B cell (primary cell): ENCODE measurements around the gene JAG1. TPM values are rescaled to one million over a fixed set of nuclear protein-coding genes. Genes with fewer than 3 reads are reported as not detected.

ENCODE experiments used
- ATAC-seq: fragments of 200-7000 bp; cut with Tn5 transposase; one replicate; pipeline ENCODE4 v1.10.0; 2021; ENCODE audit warnings: low read depth, mild to moderate bottlenecking, moderate number of reproducible peaks, moderate library complexity
- CTCF ChIA-PET: fragments of 350-600 bp; sonication (Branson Sonifier 250); formaldehyde crosslinking; loops from one replicate; lab custom pipeline; 2021; ENCODE audit warnings: antibody characterized with exemption, inconsistent platforms; lab: Charles Lee
- POLR2A ChIA-PET: fragments of 350-600 bp; sonication (Branson Sonifier 250); formaldehyde crosslinking; loops from one replicate; lab custom pipeline; 2021; ENCODE audit warnings: antibody characterized with exemption; lab: Charles Lee
- DNase-seq: peaks from one replicate; pipeline ENCODE4 v3.0.0; 2013
- H2AFZ ChIP-seq: 2 replicates; pipeline ENCODE4 v1.6.1; 2012; ENCODE audit warnings: mild to moderate bottlenecking, low read depth, low read length; ENCODE audit not compliant: insufficient read depth, poor library complexity, severe bottlenecking
- H3K27ac ChIP-seq, 2 donors: 1 replicate in 1 of 2; 2 replicates in 1 of 2; pipeline ENCODE4 v1.5.1; 2012 to 2013; ENCODE audit warnings: low read length in 2 of 2, mild to moderate bottlenecking in 2 of 2, moderate library complexity in 1 of 2
- H3K27me3 ChIP-seq, 4 experiments: fragments of 200-600 bp in 1 of 4; sonication (generic) in 1 of 4; replicated peaks in 1 of 4; 1 replicate in 2 of 4; 2 replicates in 2 of 4; pipeline versions ENCODE4 v1.6.1 to v1.7.0; 2013 to 2016; ENCODE audit warnings: low read length in 3 of 4, mild to moderate bottlenecking in 2 of 4, mixed read lengths in 1 of 4, moderate library complexity in 1 of 4; ENCODE audit not compliant: insufficient read depth in 4 of 4, control insufficient read depth in 3 of 4; ENCODE audit errors: control extremely low read depth in 1 of 4
- H3K36me3 ChIP-seq, 2 experiments: replicated peaks in 1 of 2; 1 replicate in 1 of 2; 2 replicates in 1 of 2; pipeline versions ENCODE4 v1.6.1 to v1.7.1; 2013; ENCODE audit warnings: low read length in 1 of 2; ENCODE audit not compliant: insufficient read depth in 2 of 2, control insufficient read depth in 1 of 2; ENCODE audit errors: control extremely low read depth in 1 of 2, extremely low read depth in 1 of 2
- H3K4me1 ChIP-seq, 2 donors: fragments of 200-600 bp in 1 of 2; sonication (generic) in 1 of 2; 1 replicate in 1 of 2; 2 replicates in 1 of 2; pipeline versions ENCODE4 v1.5.1 to v1.6.1; 2013 to 2017; ENCODE audit warnings: low read length in 2 of 2; ENCODE audit not compliant: control insufficient read depth in 2 of 2, insufficient read depth in 2 of 2
- H3K4me2 ChIP-seq: replicated peaks from 2 replicates; pipeline ENCODE3; 2012; ENCODE audit warnings: mild to moderate bottlenecking, low read depth, low read length; ENCODE audit not compliant: poor library complexity, severe bottlenecking
- H3K4me3 ChIP-seq, 5 experiments: fragments of 200-600 bp in 1 of 5; sonication (generic) in 1 of 5; 1 replicate in 3 of 5; 2 replicates in 2 of 5; pipeline versions ENCODE4 v1.5.1 to v1.7.0; 2011 to 2016; ENCODE audit warnings: low read length in 4 of 5, mild to moderate bottlenecking in 4 of 5, low read depth in 2 of 5, control low read depth in 1 of 5, moderate library complexity in 1 of 5; ENCODE audit not compliant: insufficient read depth in 1 of 5; ENCODE audit errors: control extremely low read depth in 1 of 5, extremely low read depth in 1 of 5
- H3K79me2 ChIP-seq: fragments of 200-600 bp; sonication (generic); one replicate; pipeline ENCODE4 v1.6.0; 2016; ENCODE audit warnings: low read length; ENCODE audit not compliant: control insufficient read depth, insufficient read depth
- H3K9ac ChIP-seq: fragments of 200-600 bp; sonication (generic); 2 replicates; pipeline ENCODE4 v1.6.1; 2017; ENCODE audit warnings: mild to moderate bottlenecking, low read length, moderate library complexity
- H3K9me3 ChIP-seq, 3 donors: one replicate each; pipeline versions ENCODE4 v1.6.1 to v1.7.1; 2013; ENCODE audit warnings: low read length in 2 of 3; ENCODE audit not compliant: control insufficient read depth in 2 of 3, insufficient read depth in 1 of 3; ENCODE audit errors: control extremely low read depth in 1 of 3
- H4K20me1 ChIP-seq: 2 replicates; pipeline ENCODE4 v1.6.0; 2012; ENCODE audit warnings: mild to moderate bottlenecking, low read length; ENCODE audit not compliant: insufficient read depth, control insufficient read depth, poor library complexity, severe bottlenecking
- H3K27ac Mint-ChIP-seq: one replicate; pipeline ENCODE4 v1.8.0; 2021; ENCODE audit warnings: mixed read lengths
- H3K27me3 Mint-ChIP-seq: one replicate; pipeline ENCODE4 v1.8.0; 2021; ENCODE audit warnings: mixed read lengths
- H3K4me1 Mint-ChIP-seq: one replicate; pipeline ENCODE4 v1.8.0; 2021; ENCODE audit warnings: mixed read lengths
- H3K4me3 Mint-ChIP-seq: one replicate; pipeline ENCODE4 v1.8.0; 2021; ENCODE audit warnings: mixed read lengths
- H3K9me3 Mint-ChIP-seq: one replicate; pipeline ENCODE4 v1.8.0; 2022; ENCODE audit warnings: mixed read lengths; ENCODE audit not compliant: insufficient read depth
- EZH2 ChIP-seq: IDR thresholded peaks from 2 replicates; pipeline ENCODE4 v1.6.1; 2012; ENCODE audit warnings: borderline replicate concordance, low read depth, mild to moderate bottlenecking, moderate library complexity, low read length; ENCODE audit not compliant: insufficient read depth, poor library complexity, severe bottlenecking
- WGBS: methylation state at CpG from one replicate; pipeline ENCODE4 v1.1.5; 2013; ENCODE audit warnings: missing lambda C conversion rate; ENCODE audit not compliant: insufficient coverage; 5-methylcytosine and 5-hydroxymethylcytosine counted together
- intact Hi-C: fragments of 100-400 bp; cut with micrococcal nuclease; formaldehyde crosslinking; loops from one replicate; pipeline ENCODE4 v1.10.0; 2022
- polyA plus RNA-seq: library from polyadenylated mRNA; depleted of rRNA; stranded (reverse); fragments of >200 nt; gene quantifications from 2 replicates; pipeline ENCODE4 v1.2.3, GENCODE V29; 2012
- total RNA-seq, 2 donors: library from RNA; stranded (reverse); fragments of 120-200 nt in 1 of 2; gene quantifications; 1 replicate in 1 of 2; 2 replicates in 1 of 2; pipeline versions ENCODE4 v1.2.3 to v1.2.4, GENCODE V29; 2013 to 2022
- TF ChIP-seq, protein P1 (sequence below): fragments of 200-600 bp; IDR thresholded peaks from one replicate; pipeline ENCODE4 v1.8.0; 2022; ENCODE audit warnings: antibody characterized with exemption, mild to moderate bottlenecking

The JAG1 gene
- total and polyA plus RNA-seq, 2 donors (not counting 1 experiment from before 2014, with no cell fraction given), result not detected

DNA sequence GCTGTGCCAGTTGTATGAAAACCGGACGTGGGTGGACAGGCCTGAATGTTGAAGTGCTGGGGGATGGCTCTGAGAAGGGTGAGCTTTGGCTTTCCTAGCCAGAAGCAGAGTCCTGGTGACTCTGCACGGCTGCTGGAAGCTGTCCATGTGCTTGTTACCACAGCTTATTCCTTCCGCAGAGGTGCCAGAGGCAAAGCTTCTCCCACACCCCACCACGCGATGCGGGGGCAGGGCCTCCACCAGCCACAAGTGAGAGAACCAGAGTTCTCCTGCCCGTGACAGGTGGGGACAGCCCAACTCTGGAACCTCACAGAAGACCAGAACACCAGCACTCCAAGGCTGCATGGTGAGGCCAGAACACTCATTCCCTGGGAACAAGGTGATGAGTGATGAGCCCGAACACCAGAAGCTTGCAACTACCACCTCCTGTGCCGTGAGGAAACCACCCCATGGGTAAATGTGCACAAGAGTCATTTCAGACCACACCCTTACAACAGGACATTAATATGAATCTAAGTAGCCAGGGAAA lies 36.7 kb downstream of the JAG1 start:
- Mint-ChIP-seq H3K9me3 (no peaks in the 10 kb centered on the region), H3K27ac (no peak overlapping the region), H3K27me3 (no peaks in the 10 kb centered on the region), H3K4me1 (peaks cover 23% of the 10 kb centered on the region), H3K4me3 (no peak overlapping the region)
- no peaks in the 10 kb centered on the region for H3K9me3 ChIP-seq
- DNase-seq, result no peak
- no peak for ATAC-seq
- H3K4me1 ChIP-seq, result peaks cover 16 to 19% of the 10 kb centered on the region in 2 donors
- H3K27me3 ChIP-seq, result no peaks in the 10 kb centered on the region
- no peak overlapping the region for H3K9ac ChIP-seq
- no peak overlapping the region for H3K4me3 ChIP-seq
- H3K27ac ChIP-seq, result no peak overlapping the region
- WGBS, result 89% methylated on average over 9 of the region's 10 CpGs
- H3K36me3 ChIP-seq, result no peaks in the 10 kb centered on the region
- CTCF ChIA-PET, result no interaction called here
- no peaks in the 10 kb centered on the region for H4K20me1 ChIP-seq
- intact Hi-C loops, result no loop called here
- no peaks in the 10 kb centered on the region for H3K79me2 ChIP-seq
- POLR2A ChIA-PET, result no interaction called here
- no peak overlapping the region for H3K4me2 ChIP-seq
- no peak overlapping the region for H2AFZ ChIP-seq
- no peak for TF ChIP-seq EZH2
- TF ChIP-seq, protein P1, sequence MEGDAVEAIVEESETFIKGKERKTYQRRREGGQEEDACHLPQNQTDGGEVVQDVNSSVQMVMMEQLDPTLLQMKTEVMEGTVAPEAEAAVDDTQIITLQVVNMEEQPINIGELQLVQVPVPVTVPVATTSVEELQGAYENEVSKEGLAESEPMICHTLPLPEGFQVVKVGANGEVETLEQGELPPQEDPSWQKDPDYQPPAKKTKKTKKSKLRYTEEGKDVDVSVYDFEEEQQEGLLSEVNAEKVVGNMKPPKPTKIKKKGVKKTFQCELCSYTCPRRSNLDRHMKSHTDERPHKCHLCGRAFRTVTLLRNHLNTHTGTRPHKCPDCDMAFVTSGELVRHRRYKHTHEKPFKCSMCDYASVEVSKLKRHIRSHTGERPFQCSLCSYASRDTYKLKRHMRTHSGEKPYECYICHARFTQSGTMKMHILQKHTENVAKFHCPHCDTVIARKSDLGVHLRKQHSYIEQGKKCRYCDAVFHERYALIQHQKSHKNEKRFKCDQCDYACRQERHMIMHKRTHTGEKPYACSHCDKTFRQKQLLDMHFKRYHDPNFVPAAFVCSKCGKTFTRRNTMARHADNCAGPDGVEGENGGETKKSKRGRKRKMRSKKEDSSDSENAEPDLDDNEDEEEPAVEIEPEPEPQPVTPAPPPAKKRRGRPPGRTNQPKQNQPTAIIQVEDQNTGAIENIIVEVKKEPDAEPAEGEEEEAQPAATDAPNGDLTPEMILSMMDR, result no peak

GRCh38 chr20:10636326-10636818 lies 37.4 kb downstream of the JAG1 start:
- H3K27ac ChIP-seq, result no peak overlapping the region
- POLR2A ChIA-PET, result no interaction called here
- WGBS, result 99% methylated on average over 5 of the region's 5 CpGs
- no peak for TF ChIP-seq EZH2
- TF ChIP-seq, protein P1, result no peak
- H3K79me2 ChIP-seq, result no peaks in the 10 kb centered on the region
- Mint-ChIP-seq H3K4me1 (peaks cover 23% of the 10 kb centered on the region), H3K4me3 (no peak overlapping the region), H3K27me3 (no peaks in the 10 kb centered on the region), H3K9me3 (no peaks in the 10 kb centered on the region), H3K27ac (no peak overlapping the region)
- DNase-seq (no peak), ATAC-seq (no peak)
- H3K4me1 ChIP-seq, result peaks cover 16 to 19% of the 10 kb centered on the region in 2 donors
- H3K4me3 ChIP-seq, result no peak overlapping the region
- H3K9ac ChIP-seq, result no peak overlapping the region
- intact Hi-C loops, result no loop called here
- no peaks in the 10 kb centered on the region for H4K20me1 ChIP-seq
- H3K36me3 ChIP-seq, result no peaks in the 10 kb centered on the region
- no peak overlapping the region for H3K4me2 ChIP-seq
- H2AFZ ChIP-seq, result no peak overlapping the region
- H3K27me3 ChIP-seq, result no peaks in the 10 kb centered on the region
- H3K9me3 ChIP-seq, result no peaks in the 10 kb centered on the region
- CTCF ChIA-PET, result no interaction called here
